Neuronal stem cell (in vitro differentiated cells): ENCODE measurements around the gene TUSC2.
A peak's percentile ranks its signal among the peaks of the same experiment; 100 is the strongest.

Experiments used
- DNase-seq: peaks from one replicate; pipeline ENCODE4 v3.0.0-alpha.2; 2013; ENCODE audit warnings: low spot score
- H2AFZ ChIP-seq: one replicate; pipeline ENCODE4 v1.6.1; 2013; ENCODE audit warnings: mild to moderate bottlenecking, low read length, inconsistent platforms
- H2AK5ac ChIP-seq: 2 replicates; pipeline ENCODE4 v1.6.1; 2013; ENCODE audit warnings: low read depth, mild to moderate bottlenecking, inconsistent platforms, low read length, moderate library complexity, mixed read lengths
- H2BK120ac ChIP-seq: 2 replicates; pipeline ENCODE4 v1.6.1; 2013; ENCODE audit warnings: low read depth, mild to moderate bottlenecking, inconsistent platforms, low read length, moderate library complexity, mixed read lengths
- H2BK12ac ChIP-seq: one replicate; pipeline ENCODE4 v1.6.1; 2013; ENCODE audit warnings: low read length, inconsistent platforms
- H2BK15ac ChIP-seq: 2 replicates; pipeline ENCODE4 v1.6.1; 2013; ENCODE audit warnings: mild to moderate bottlenecking, low read length, inconsistent platforms, mixed read lengths
- H2BK5ac ChIP-seq: one replicate; pipeline ENCODE4 v1.6.1; 2013; ENCODE audit warnings: inconsistent platforms, mild to moderate bottlenecking, low read length, moderate library complexity
- H3K14ac ChIP-seq: one replicate; pipeline ENCODE4 v1.6.1; 2013; ENCODE audit warnings: low read length, inconsistent platforms
- H3K18ac ChIP-seq: 2 replicates; pipeline ENCODE4 v1.6.1; 2013; ENCODE audit warnings: low read length, inconsistent platforms
- H3K23ac ChIP-seq: 2 replicates; pipeline ENCODE4 v1.6.1; 2013; ENCODE audit warnings: low read depth, mild to moderate bottlenecking, mixed read lengths, low read length, inconsistent platforms; ENCODE audit not compliant: poor library complexity
- H3K27ac ChIP-seq: replicated peaks from 3 replicates; pipeline ENCODE4 v1.5.1; 2013; ENCODE audit warnings: low read length, inconsistent platforms
- H3K27me3 ChIP-seq, 3 experiments: 2 replicates each; pipeline ENCODE4 v1.6.1; 2013; ENCODE audit warnings: low read length in 3 of 3, mild to moderate bottlenecking in 2 of 3, inconsistent platforms in 1 of 3, low read depth in 1 of 3, mixed read lengths in 1 of 3, moderate library complexity in 1 of 3; ENCODE audit not compliant: control insufficient read depth in 3 of 3, insufficient read depth in 3 of 3
- H3K36me3 ChIP-seq, 2 donors: replicated peaks in 1 of 2; 2 replicates each; pipeline ENCODE4 v1.6.1; 2013; ENCODE audit warnings: low read length in 2 of 2; ENCODE audit not compliant: control insufficient read depth in 2 of 2, insufficient read depth in 2 of 2
- H3K4ac ChIP-seq: 2 replicates; pipeline ENCODE4 v1.6.1; 2013; ENCODE audit warnings: inconsistent platforms, mild to moderate bottlenecking, low read length, moderate library complexity
- H3K4me1 ChIP-seq, 2 donors: 1 replicate in 1 of 2; 2 replicates in 1 of 2; pipeline ENCODE4 v1.6.1; 2013; ENCODE audit warnings: low read length in 2 of 2, low read depth in 1 of 2; ENCODE audit not compliant: control insufficient read depth in 2 of 2, insufficient read depth in 1 of 2
- H3K4me2 ChIP-seq: one replicate; pipeline ENCODE4 v1.6.1; 2013; ENCODE audit warnings: mild to moderate bottlenecking, low read length, inconsistent platforms; ENCODE audit not compliant: insufficient read depth, poor library complexity, severe bottlenecking
- H3K4me3 ChIP-seq, 2 donors: 2 replicates each; pipeline ENCODE4 v1.5.1; 2013; ENCODE audit warnings: low read length in 2 of 2, mild to moderate bottlenecking in 2 of 2, inconsistent platforms in 1 of 2, moderate library complexity in 1 of 2
- H3K79me1 ChIP-seq: one replicate; pipeline ENCODE4 v1.6.1; 2013; ENCODE audit warnings: low read depth, mild to moderate bottlenecking, inconsistent platforms, low read length, moderate library complexity
- H3K9ac ChIP-seq: one replicate; pipeline ENCODE4 v1.6.1; 2013; ENCODE audit warnings: mild to moderate bottlenecking, low read depth, low read length, inconsistent platforms; ENCODE audit not compliant: poor library complexity
- H3K9me3 ChIP-seq, 2 donors: replicated peaks in 1 of 2; 2 replicates each; pipeline versions ENCODE3 to v1.6.1; 2013; ENCODE audit warnings: low read length in 2 of 2, mild to moderate bottlenecking in 2 of 2, inconsistent platforms in 1 of 2, low read depth in 1 of 2, mixed read lengths in 1 of 2, moderate library complexity in 1 of 2; ENCODE audit not compliant: control insufficient read depth in 2 of 2, insufficient read depth in 1 of 2
- H4K8ac ChIP-seq: one replicate; pipeline ENCODE4 v1.6.1; 2013; ENCODE audit warnings: low read depth, mild to moderate bottlenecking, inconsistent platforms, low read length, moderate library complexity
- H4K91ac ChIP-seq: one replicate; pipeline ENCODE4 v1.6.1; 2013; ENCODE audit warnings: low read length, low read depth, mild to moderate bottlenecking, inconsistent platforms; ENCODE audit not compliant: poor library complexity
- WGBS, 2 donors: extraction: QIAGEN DNeasy Blood & Tissue Kit; methylation state at CpG; one replicate each; pipeline ENCODE4 v1.1.7; 2013; ENCODE audit warnings: missing lambda C conversion rate in 2 of 2, mixed read lengths in 1 of 2; ENCODE audit not compliant: insufficient read length in 2 of 2, insufficient replicate concordance in 1 of 2; ENCODE audit errors: extremely low coverage in 2 of 2; 5-methylcytosine and 5-hydroxymethylcytosine counted together

Gene TUSC2

GRCh38 chr3:50276762-50277101 lies 51.3 kb downstream of the TUSC2 start:
- Histone ChIP-seq H3K9ac (no peak overlapping the region), H2BK15ac (no peak overlapping the region), H4K8ac (no peak overlapping the region), H2BK120ac (no peak overlapping the region), H2AFZ (no peak overlapping the region), H3K4me2 (no peak overlapping the region), H3K23ac (no peak overlapping the region), H3K79me1 (peaks cover 4% of the 10 kb centered on the region), H3K4ac (no peak overlapping the region), H2BK12ac (peak overlapping the region; percentile 46), H3K18ac (peak overlapping the region; percentile 52), H3K9me3 (peaks cover 0 to 4% of the 10 kb centered on the region in 2 donors), H2BK5ac (peak overlapping the region; percentile 29), H3K27ac (no peak overlapping the region), H4K91ac (no peak overlapping the region), H3K36me3 (no peaks in the 10 kb centered on the region), H3K4me3 (no peak overlapping the region), H2AK5ac (peak overlapping the region; percentile 84), H3K27me3 (peaks cover 9 to 41% (median 24%) of the 10 kb centered on the region in 3 experiments), H3K4me1 (peaks cover 9 to 13% of the 10 kb centered on the region in 2 donors), H3K14ac (no peak overlapping the region)
- DNase-seq: no peak
- WGBS, 2 donors: no CpG with 5 or more reads among the region's 17 CpGs

- Histone ChIP-seq H3K9ac (peak overlapping the region; percentile 44), H3K9me3 (peaks cover 0 to 4% of the 10 kb centered on the region in 2 donors), H3K27ac (no peak overlapping the region), H2BK120ac (peak overlapping the region; percentile 10), H3K79me1 (peaks cover 4% of the 10 kb centered on the region), H2BK12ac (peak overlapping the region; percentile 58), H3K36me3 (no peaks in the 10 kb centered on the region), H4K91ac (no peak overlapping the region), H3K4me2 (peak overlapping the region; percentile 18), H4K8ac (no peak overlapping the region), H3K4ac (no peak overlapping the region), H2BK5ac (peak overlapping the region; percentile 42), H3K18ac (peak overlapping the region; percentile 76), H3K27me3 (peaks cover 9 to 41% (median 24%) of the 10 kb centered on the region in 3 experiments), H2BK15ac (peak overlapping the region; percentile 99), H2AK5ac (peak overlapping the region; percentile 84), H3K4me1 (peaks cover 9 to 13% of the 10 kb centered on the region in 2 donors), H2AFZ (peak overlapping the region; percentile 86), H3K4me3 (no peak overlapping the region), H3K14ac (peak overlapping the region; percentile 21), H3K23ac (no peak overlapping the region)
- WGBS, 2 donors: no CpG with 5 or more reads among the region's 79 CpGs
- no peak for DNase-seq
These were observed 51.8 kb downstream of the TUSC2 start for GRCh38 chr3:50275996-50276761.

- Histone ChIP-seq H4K91ac (no peak overlapping the region), H3K9me3 (peaks cover 0 to 4% of the 10 kb centered on the region in 2 donors), H3K27ac (no peak overlapping the region), H3K14ac (peak overlapping the region; percentile 96), H2BK120ac (peak overlapping the region; percentile 10), H3K27me3 (peaks cover 9 to 41% (median 24%) of the 10 kb centered on the region in 3 experiments), H3K79me1 (peaks cover 4% of the 10 kb centered on the region), H3K4me3 (peak overlapping the region; percentile 22 to 69), H2BK15ac (peak overlapping the region; percentile 99), H3K4me1 (peaks cover 9 to 13% of the 10 kb centered on the region in 2 donors), H3K9ac (peak overlapping the region; percentile 79), H3K36me3 (no peaks in the 10 kb centered on the region), H2BK5ac (peak overlapping the region; percentile 42), H2AFZ (peak overlapping the region; percentile 86), H3K4ac (no peak overlapping the region), H2BK12ac (peak overlapping the region; percentile 99), H4K8ac (peak overlapping the region; percentile 72), H3K4me2 (peak overlapping the region; percentile 78), H3K23ac (peak overlapping the region; percentile 82), H3K18ac (peak overlapping the region; percentile 98), H2AK5ac (peak overlapping the region; percentile 79)
- no CpG with 5 or more reads among the region's 65 CpGs for WGBS, 2 donors
- no peak for DNase-seq
These were observed 52.7 kb downstream of the TUSC2 start for GRCh38 chr3:50275141-50275995.
